Ascending aorta (tissue), 2 donors: ENCODE data around the gene TMEM128. TPM values are rescaled to one million over a fixed set of nuclear protein-coding genes. Genes with fewer than 3 reads are reported as not detected.
A peak's percentile ranks its signal among the peaks of the same experiment; 100 is the strongest.
"Not testable (repeated sequence)": the region's sequence is repeated elsewhere in the genome, so short reads cannot be mapped to it uniquely, and the experiment has no call there.

Experiments used
- DNase-seq, 2 donors: peaks; one replicate each; pipeline ENCODE4 v3.0.0-alpha.2; 2019; ENCODE audit warnings: low spot score in 2 of 2
- H3K27ac ChIP-seq, 2 donors: fragments of 200-600 bp; sonication (generic); one replicate each; pipeline ENCODE4 v1.5.1; 2016 to 2017; ENCODE audit warnings: mild to moderate bottlenecking in 1 of 2
- H3K27me3 ChIP-seq: fragments of 200-600 bp; sonication (generic); one replicate; pipeline ENCODE4 v1.5.1; 2017
- H3K36me3 ChIP-seq, 2 donors: fragments of 200-600 bp; sonication (generic); one replicate each; pipeline ENCODE4 v1.5.1; 2016
- H3K4me1 ChIP-seq, 2 donors: fragments of 200-600 bp; sonication (generic); one replicate each; pipeline ENCODE4 v1.5.1; 2016 to 2017; ENCODE audit warnings: mild to moderate bottlenecking in 1 of 2
- H3K4me3 ChIP-seq, 2 donors: fragments of 200-600 bp; sonication (generic); one replicate each; pipeline ENCODE4 v1.5.1; 2016 to 2017; ENCODE audit warnings: mild to moderate bottlenecking in 1 of 2
- H3K9me3 ChIP-seq, 2 donors: fragments of 200-600 bp; sonication (generic); one replicate each; pipeline ENCODE4 v1.5.1; 2016
- CTCF ChIP-seq, 3 experiments: fragments of 200-600 bp in 2 of 3; fragments of 450-650 bp in 1 of 3; sonication (generic) in 2 of 3; IDR thresholded peaks; one replicate each; pipeline ENCODE4 v1.5.1; 2016 to 2019; ENCODE audit warnings: antibody characterized with exemption in 3 of 3, mild to moderate bottlenecking in 1 of 3, moderate library complexity in 1 of 3
- intact Hi-C: fragments of 100-400 bp; cut with DNase I; formaldehyde crosslinking; loops from one replicate; pipeline ENCODE4 v1.15.1; 2023
- total RNA-seq: library from RNA; depleted of rRNA; stranded (reverse); fragments of >200 nt; gene quantifications from one replicate; pipeline ENCODE4 v1.1.0, GENCODE V29; 2016

Gene TMEM128
- total RNA-seq, 1 donor from 2014 or later = 0.64 TPM

DNA sequence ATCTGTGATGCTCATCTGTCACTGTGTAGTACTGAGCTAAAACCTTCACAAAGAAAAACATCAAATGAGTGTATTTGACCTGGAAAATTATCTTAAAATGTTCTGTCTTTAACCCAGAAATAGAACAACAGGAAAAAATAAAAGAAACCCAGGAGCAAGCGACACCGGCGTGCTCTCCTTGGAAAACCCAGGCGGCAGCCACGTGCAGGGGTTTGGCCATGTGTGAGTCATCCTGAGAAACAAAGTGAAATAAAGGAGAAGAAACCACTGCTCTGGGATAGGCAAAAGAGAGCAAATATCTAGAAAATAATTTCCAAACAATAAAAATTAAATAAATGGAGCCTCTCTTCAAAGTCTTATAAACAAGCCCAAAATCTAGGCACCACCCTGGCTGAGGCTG lies 20.0 kb upstream of the TMEM128 start:
- Histone ChIP-seq H3K4me3 (no peak overlapping the region), H3K9me3 (no peaks in the 10 kb centered on the region), H3K4me1 (no peaks in the 10 kb centered on the region), H3K36me3 (peaks cover 14 to 39% of the 10 kb centered on the region in 2 donors), H3K27ac (no peak overlapping the region), H3K27me3 (no peaks in the 10 kb centered on the region)
- DNase-seq = no peak
- intact Hi-C loops = no loop called here
- TF ChIP-seq CTCF (IDR thresholded peaks at IDR 0.05) = no peak

DNA sequence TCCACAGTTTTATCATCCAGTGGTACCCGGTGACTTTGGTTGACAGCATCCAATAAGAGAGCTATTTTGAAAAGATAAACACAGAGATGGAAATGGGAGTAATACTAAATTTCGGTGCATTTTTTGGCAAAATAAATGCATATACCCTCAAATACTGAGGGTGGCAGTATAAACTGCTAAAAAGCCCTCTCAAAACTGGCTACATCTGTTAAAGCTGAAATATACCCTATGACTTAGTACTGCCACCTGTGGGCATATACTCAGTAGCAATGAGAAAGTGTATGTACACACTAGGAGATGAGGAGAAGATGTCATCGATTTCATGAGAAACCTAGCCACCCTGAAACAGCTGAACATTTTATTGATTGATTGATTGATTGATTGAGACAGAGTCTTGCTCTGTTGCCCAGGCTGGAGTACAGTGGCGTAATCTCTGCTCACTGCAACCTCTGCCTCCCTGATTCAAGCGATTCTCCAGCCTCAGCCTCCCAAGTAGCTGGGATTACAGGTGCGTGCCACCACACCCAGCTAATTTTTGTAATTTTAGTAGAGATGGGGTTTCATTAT lies 12.2 kb upstream of the TMEM128 start:
- intact Hi-C loops = no loop called here
- H3K27me3 ChIP-seq = no peaks in the 10 kb centered on the region
- H3K4me3 ChIP-seq = no peak overlapping the region
- no peak overlapping the region for H3K27ac ChIP-seq
- DNase-seq = no peak
- H3K4me1 ChIP-seq = no peaks in the 10 kb centered on the region
- no peaks in the 10 kb centered on the region for H3K36me3 ChIP-seq
- no peak for TF ChIP-seq CTCF (IDR thresholded peaks at IDR 0.05)
- H3K9me3 ChIP-seq = no peaks in the 10 kb centered on the region

GRCh38 chr4:4259484-4260100 lies 11.6 kb upstream of the TMEM128 start:
- H3K9me3 ChIP-seq = no peaks in the 10 kb centered on the region
- intact Hi-C loops = loop anchor here (10.0 kb wide), 1 partner anchor 75 kb away; no protein-coding TSS in a partner anchor
- H3K4me1 ChIP-seq = no peaks in the 10 kb centered on the region
- no peak for TF ChIP-seq CTCF (IDR thresholded peaks at IDR 0.05)
- DNase-seq = no peak
- H3K27me3 ChIP-seq = no peaks in the 10 kb centered on the region
- H3K36me3 ChIP-seq = no peaks in the 10 kb centered on the region
- H3K27ac ChIP-seq = no peak overlapping the region
- no peak overlapping the region for H3K4me3 ChIP-seq

DNA sequence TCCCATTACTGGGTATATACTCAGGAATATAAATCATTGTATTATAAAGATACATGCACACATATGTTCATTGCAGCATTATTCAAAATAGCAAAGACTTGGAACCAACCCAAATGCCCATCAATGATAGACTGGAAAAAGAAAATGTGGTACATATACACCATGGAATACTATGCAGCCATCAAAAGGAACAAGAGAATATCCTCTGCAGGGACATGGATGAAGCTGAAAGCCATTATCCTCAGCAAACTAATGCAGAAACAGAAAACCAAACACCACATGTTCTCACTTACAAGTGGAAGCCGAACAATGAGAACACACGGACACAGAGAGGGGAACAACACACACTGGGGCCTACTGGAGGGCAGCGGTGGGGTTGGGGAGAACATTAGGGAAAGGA lies 9.7 kb upstream of the TMEM128 start:
- H3K36me3 ChIP-seq, H3K9me3 ChIP-seq, H3K4me1 ChIP-seq, H3K27me3 ChIP-seq, H3K4me3 ChIP-seq, H3K27ac ChIP-seq: not testable (repeated sequence)
- intact Hi-C loops = loop anchor here (10.0 kb wide), 1 partner anchor 77 kb away; no protein-coding TSS in a partner anchor
- DNase-seq = peak in 1 of 2 donors; percentile 1

DNA sequence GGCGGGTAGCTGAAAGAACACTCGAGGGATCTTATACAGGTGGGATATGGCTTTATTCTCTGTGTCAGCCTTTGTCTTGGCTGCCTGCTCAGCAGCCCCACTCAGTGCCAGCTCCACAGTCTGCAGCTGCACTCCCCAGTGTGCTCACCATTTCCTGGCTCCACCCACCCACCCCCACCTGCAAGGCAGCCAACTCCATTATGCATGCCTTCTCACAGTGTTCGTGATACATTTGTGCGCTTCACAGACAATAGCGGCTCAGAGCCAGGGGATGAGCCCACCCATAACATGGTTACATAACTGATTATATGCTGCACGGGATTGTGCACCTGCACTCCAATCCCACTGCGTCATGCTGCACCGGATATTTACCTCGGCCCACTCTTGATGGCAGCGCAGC lies 8.8 kb upstream of the TMEM128 start:
- no peak overlapping the region for H3K27ac ChIP-seq
- H3K9me3 ChIP-seq = no peaks in the 10 kb centered on the region
- no peaks in the 10 kb centered on the region for H3K36me3 ChIP-seq
- peak in 1 of 2 donors; percentile 34 for DNase-seq
- intact Hi-C loops = loop anchor here (10.0 kb wide), 1 partner anchor 78 kb away; no protein-coding TSS in a partner anchor
- no peaks in the 10 kb centered on the region for H3K4me1 ChIP-seq
- no peaks in the 10 kb centered on the region for H3K27me3 ChIP-seq
- no peak overlapping the region for H3K4me3 ChIP-seq
- TF ChIP-seq CTCF (IDR thresholded peaks at IDR 0.05) = no peak

DNA sequence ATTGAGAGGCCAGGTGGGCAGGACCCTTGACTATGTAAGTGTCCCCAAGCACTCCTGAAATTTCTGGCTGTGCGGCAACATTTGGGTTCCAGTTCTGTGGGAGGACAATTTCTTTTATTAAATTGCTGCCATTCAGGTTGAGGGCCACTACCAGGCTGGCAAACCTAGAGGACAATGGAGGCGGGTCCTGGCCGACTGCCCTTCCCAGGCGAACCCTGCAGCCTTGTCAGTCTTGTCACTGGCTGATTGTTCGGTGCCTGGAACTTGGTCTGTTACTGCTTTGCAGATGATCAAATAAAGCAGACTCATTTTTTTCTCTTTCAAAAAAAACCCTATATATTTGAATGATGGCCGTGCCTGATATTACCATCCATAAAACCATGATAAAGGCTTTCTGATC lies 6.6 kb upstream of the TMEM128 start:
- no peak for TF ChIP-seq CTCF (IDR thresholded peaks at IDR 0.05)
- no peak overlapping the region for H3K27ac ChIP-seq
- H3K36me3 ChIP-seq = no peaks in the 10 kb centered on the region
- intact Hi-C loops = loop anchor here (10.0 kb wide), 1 partner anchor 80 kb away; no protein-coding TSS in a partner anchor
- DNase-seq = peak in 1 of 2 donors; percentile 18
- H3K4me3 ChIP-seq = no peak overlapping the region
- H3K4me1 ChIP-seq = no peaks in the 10 kb centered on the region
- H3K27me3 ChIP-seq = no peaks in the 10 kb centered on the region
- no peaks in the 10 kb centered on the region for H3K9me3 ChIP-seq
